ENCODE measurements around the gene NWD2.

DNA sequence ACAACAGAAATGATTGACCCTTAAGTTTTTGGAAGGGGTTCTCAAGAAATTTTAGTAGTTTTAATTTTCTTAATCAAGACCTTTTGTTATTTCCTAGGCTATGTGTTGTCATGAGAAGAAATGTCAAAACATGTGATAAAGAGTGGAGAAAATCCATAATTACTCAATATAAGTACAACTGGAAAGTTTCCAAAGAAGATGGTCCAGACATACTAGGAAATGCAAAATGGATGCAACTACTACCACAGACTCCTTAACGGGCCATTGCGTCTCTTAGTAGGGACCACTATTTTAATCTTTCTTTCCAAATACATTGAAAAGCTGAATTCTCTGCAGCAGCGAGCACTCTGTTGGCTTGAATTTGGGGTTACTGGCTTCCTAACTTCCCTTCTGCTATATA, 148.8 kb downstream of the NWD2 start:
- TF ChIP-seq SIN3A (IDR thresholded peaks at IDR 0.05; ENCODE audit: borderline replicate concordance, insufficient read depth, low read length) (no peak), POLR2AphosphoS5 (IDR thresholded peaks at IDR 0.05; ENCODE audit: low read depth, low read length) (no peak), TAF1 (IDR thresholded peaks at IDR 0.05; ENCODE audit: borderline replicate concordance, insufficient read depth, low read length) (no peak)

Data from PFSK-1 (cell line).